ENCODE measurements around the gene ARVCF. TPM values are rescaled to one million over a fixed set of nuclear protein-coding genes. Genes with fewer than 3 reads are reported as not detected.

Gene ARVCF
- total and polyA plus RNA-seq, 9 of the 15 experiments (the other 6 are each of a cell fraction or from before 2014, with no cell fraction given), result 0.03 to 97.4 (median 15.6) TPM

DNA sequence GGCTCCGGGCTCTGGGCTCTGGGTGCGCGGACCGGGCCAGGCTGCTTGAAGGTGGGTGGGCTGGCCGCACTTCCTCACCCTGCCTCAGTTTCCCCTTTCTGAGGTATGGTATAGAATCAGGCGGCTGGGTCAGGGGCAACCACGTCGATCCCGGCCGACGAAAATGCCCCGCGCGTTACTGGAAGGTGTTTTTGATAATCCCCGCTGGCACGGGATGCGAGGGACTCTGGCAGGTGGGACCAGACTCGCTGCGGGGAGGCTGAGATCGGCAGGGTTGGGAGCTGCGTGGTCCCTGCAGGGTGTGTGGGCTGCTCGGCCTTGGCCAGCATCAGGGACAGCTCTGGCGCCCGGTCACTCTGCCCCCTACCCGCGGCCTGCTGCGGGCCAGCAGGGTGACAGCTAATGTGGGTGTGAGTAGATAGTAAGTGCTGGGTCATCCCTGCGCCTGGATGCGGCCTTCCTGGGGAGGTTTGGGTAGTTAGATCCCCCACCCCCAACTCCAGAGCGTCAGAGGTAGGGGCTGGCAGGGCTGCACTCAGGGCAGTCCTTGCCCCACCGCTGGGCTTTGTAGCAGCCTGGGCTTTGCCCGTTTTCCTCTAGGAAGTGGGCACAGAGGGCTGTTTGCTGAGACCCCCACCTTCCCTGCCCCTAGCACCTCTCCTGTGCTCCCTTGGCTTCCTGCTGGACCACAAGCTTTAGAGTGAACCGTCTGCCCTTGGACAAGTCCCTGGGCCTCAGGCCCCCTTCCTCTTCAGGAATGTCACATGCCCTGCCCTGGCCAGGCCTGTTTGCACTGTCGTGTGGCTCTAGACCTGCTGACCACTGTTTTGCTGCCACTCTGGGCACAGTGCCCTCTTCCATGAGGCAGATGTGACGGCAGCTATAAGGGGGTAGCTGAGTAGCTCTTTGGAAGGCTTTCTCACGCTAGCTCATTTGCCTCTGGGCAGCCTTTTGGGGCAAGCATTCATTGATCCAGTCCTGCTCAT, 4.9 kb upstream of the ARVCF start (continued):
- no peak for TF ChIP-seq ZNF77 (CRISPR knock-in tag; IDR thresholded peaks at IDR 0.05)
- TF ChIP-seq FOXJ2 (tag; IDR thresholded peaks at IDR 0.05), result no peak
- TF ChIP-seq NFXL1 (CRISPR knock-in tag; IDR thresholded peaks at IDR 0.05), result peak; percentile 79; the same call in 1 of the 2 replicates
- peak in 1 of 2 experiments; percentile 94; a peak in 3 of 4 replicates for TF ChIP-seq RCOR1 (IDR thresholded peaks at IDR 0.05; ENCODE audit: borderline replicate concordance in 1 of 2, low read depth in 2 of 2, low read length in 2 of 2)
- no peak for TF ChIP-seq ZNF174 (CRISPR knock-in tag; IDR thresholded peaks at IDR 0.05)
- no peak for TF ChIP-seq CBFB (CRISPR knock-in tag; IDR thresholded peaks at IDR 0.05)
- TF ChIP-seq ZNF133 (CRISPR knock-in tag; IDR thresholded peaks at IDR 0.05), result no peak
- no peak for TF ChIP-seq CSDE1 (IDR thresholded peaks at IDR 0.05)
- TF ChIP-seq MAFG (tag; conservative IDR thresholded peaks at IDR 0.05), result no peak
- TF ChIP-seq RREB1 (CRISPR knock-in tag; IDR thresholded peaks at IDR 0.05), result peak; percentile 72
- TF ChIP-seq, protein P1, sequence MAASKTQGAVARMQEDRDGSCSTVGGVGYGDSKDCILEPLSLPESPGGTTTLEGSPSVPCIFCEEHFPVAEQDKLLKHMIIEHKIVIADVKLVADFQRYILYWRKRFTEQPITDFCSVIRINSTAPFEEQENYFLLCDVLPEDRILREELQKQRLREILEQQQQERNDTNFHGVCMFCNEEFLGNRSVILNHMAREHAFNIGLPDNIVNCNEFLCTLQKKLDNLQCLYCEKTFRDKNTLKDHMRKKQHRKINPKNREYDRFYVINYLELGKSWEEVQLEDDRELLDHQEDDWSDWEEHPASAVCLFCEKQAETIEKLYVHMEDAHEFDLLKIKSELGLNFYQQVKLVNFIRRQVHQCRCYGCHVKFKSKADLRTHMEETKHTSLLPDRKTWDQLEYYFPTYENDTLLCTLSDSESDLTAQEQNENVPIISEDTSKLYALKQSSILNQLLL (CRISPR knock-in tag; IDR thresholded peaks at IDR 0.05; ENCODE audit: borderline replicate concordance), result no peak
- TF ChIP-seq JUN (IDR thresholded peaks at IDR 0.05; ENCODE audit: borderline replicate concordance, low read depth, low read length), result peak; percentile 29; the same call in 1 of the 2 replicates
- no peak for TF ChIP-seq JUN (CRISPR knock-in tag; IDR thresholded peaks at IDR 0.05; ENCODE audit: borderline replicate concordance)
- TF ChIP-seq TCFL5 (CRISPR knock-in tag; conservative IDR thresholded peaks at IDR 0.05), result no peak
- TF ChIP-seq POLR2G (IDR thresholded peaks at IDR 0.05; ENCODE audit: low read depth, low read length), result no peak
- peak; percentile 29; the same call in 1 of the 2 replicates for TF ChIP-seq ZNF696 (CRISPR knock-in tag; conservative IDR thresholded peaks at IDR 0.05)
- peak; percentile 63; the same call in 1 of the 2 replicates for TF ChIP-seq GTF2A2 (tag; IDR thresholded peaks at IDR 0.05)

Data from K562 (cell line).